IPS-20b (cell line): ENCODE measurements around the gene AMY2A.
"Not testable (repeated sequence)": the region's sequence is repeated elsewhere in the genome, so short reads cannot be mapped to it uniquely, and the experiment has no call there.

ENCODE experiments used
- H3K27ac ChIP-seq: one replicate; pipeline ENCODE4 v1.5.1; 2013; ENCODE audit warnings: low read length
- H3K27me3 ChIP-seq: 2 replicates; pipeline ENCODE4 v1.6.1; 2013; ENCODE audit warnings: mild to moderate bottlenecking, low read length, inconsistent platforms; ENCODE audit not compliant: insufficient read depth
- H3K36me3 ChIP-seq: 2 replicates; pipeline ENCODE4 v1.6.1; 2013; ENCODE audit warnings: low read depth, mild to moderate bottlenecking, inconsistent platforms, low read length, moderate library complexity; ENCODE audit not compliant: insufficient read depth
- H3K4me1 ChIP-seq: 2 replicates; pipeline ENCODE4 v1.6.1; 2013; ENCODE audit warnings: mild to moderate bottlenecking, control low read depth, inconsistent platforms, low read length, moderate library complexity; ENCODE audit not compliant: insufficient read depth
- H3K4me3 ChIP-seq: 2 replicates; pipeline ENCODE4 v1.5.1; 2013; ENCODE audit warnings: mild to moderate bottlenecking, low read length, inconsistent platforms
- H3K9ac ChIP-seq: 2 replicates; pipeline ENCODE4 v1.6.1; 2013; ENCODE audit warnings: low read depth, mild to moderate bottlenecking, inconsistent platforms, low read length, moderate library complexity
- H3K9me3 ChIP-seq: 2 replicates; pipeline ENCODE4 v1.6.1; 2013; ENCODE audit warnings: mild to moderate bottlenecking, low read depth, low read length, inconsistent platforms; ENCODE audit not compliant: insufficient read depth

Gene AMY2A

GRCh38 chr1:103643908-103644307 lies 26.7 kb downstream of the AMY2A start:
- H3K36me3 ChIP-seq, H3K9ac ChIP-seq, H3K9me3 ChIP-seq, H3K4me1 ChIP-seq, H3K27ac ChIP-seq, H3K27me3 ChIP-seq, H3K4me3 ChIP-seq: not testable (repeated sequence)

DNA sequence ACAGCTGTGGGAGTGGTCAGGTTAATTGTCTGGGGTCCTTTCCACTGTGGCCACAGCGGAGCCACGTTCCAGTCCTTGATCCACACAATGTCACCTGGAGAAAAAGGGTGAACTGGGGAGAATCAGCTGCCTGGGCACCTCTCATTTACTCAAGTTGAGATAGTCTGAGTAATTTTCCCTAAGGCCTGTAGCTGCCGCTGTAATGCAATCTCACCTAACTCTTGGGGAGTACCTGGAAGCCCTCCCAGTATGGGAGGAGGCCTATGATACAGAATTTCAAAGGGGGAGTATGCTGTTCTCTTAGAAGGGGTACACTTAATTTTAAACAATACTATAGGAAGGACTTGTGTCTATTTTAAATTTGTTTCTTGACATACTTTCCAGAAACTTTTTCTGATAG lies 33.1 kb downstream of the AMY2A start:
- not testable (repeated sequence) for H3K27me3 ChIP-seq

GRCh38 chr1:103650889-103651288 lies 33.7 kb downstream of the AMY2A start:
- not testable (repeated sequence) for H3K36me3 ChIP-seq, H3K9me3 ChIP-seq, H3K27me3 ChIP-seq, H3K4me3 ChIP-seq, H3K4me1 ChIP-seq, H3K27ac ChIP-seq, H3K9ac ChIP-seq

More for the DNA sequence above, 33.1 kb downstream of the AMY2A start:
- not testable (repeated sequence) for H3K36me3 ChIP-seq, H3K9ac ChIP-seq, H3K4me1 ChIP-seq, H3K9me3 ChIP-seq, H3K4me3 ChIP-seq, H3K27ac ChIP-seq

DNA sequence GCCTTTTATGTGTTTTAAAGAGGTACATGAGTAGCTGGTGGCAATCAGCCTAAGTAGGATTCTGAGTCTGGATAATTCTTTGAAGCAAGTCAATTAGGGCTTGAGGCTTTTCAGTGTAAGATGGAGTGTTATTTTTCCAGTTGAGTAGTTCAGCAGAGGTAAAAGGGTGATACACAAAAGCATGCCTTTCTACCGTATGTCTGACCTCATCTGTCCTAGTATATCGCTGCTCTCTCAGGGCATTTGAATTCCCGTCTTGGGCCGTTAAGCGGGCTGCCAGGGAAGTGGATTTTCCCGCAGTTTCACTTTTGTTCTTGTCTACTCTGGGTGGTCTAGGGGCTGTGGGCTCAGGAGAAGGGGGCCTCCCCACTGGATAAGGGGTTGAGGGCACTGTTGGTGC lies 36.9 kb downstream of the AMY2A start:
- not testable (repeated sequence) for H3K9me3 ChIP-seq, H3K4me3 ChIP-seq, H3K27me3 ChIP-seq, H3K9ac ChIP-seq, H3K36me3 ChIP-seq, H3K27ac ChIP-seq, H3K4me1 ChIP-seq

DNA sequence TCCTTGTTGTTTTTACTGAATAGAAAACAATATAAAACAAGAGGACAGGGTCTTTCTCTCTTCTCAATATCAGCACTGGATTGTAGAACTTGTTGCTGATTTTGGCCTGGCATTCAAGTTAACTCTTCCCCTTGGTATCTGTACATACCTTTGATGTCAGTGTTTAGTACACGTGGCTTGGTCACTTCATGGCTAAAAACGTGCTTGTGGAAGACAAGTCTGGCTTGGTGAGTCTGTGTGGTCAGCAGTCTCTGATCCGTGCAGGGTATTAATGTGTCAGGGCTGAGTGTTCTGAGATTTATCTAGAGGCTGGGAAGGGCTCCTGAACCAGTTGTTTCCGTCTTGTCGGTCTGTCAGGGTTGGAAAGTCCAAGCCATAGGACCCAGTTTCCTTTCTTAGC lies 38.2 kb downstream of the AMY2A start, which contains the start of gene AMY1A:
Gene AMY1A, plus strand, starts transcription at position 301 of the 400 bp plus-strand sequence. CDS start 571 bp downstream, outside the sequence.
- H3K4me1 ChIP-seq, H3K9ac ChIP-seq, H3K27me3 ChIP-seq, H3K9me3 ChIP-seq, H3K36me3 ChIP-seq, H3K4me3 ChIP-seq, H3K27ac ChIP-seq: not testable (repeated sequence)
